C4-2B (cell line): ENCODE data around the gene SSC5D.

Source experiments
- H3K27ac ChIP-seq: fragments of 450-650 bp; 2 replicates; pipeline ENCODE4 v1.5.1; 2017
- CTCF ChIP-seq: fragments of 450-650 bp; conservative IDR thresholded peaks from 2 replicates; pipeline ENCODE4 v1.5.1; 2017; ENCODE audit warnings: mild to moderate bottlenecking
- ZFX ChIP-seq: fragments of 450-650 bp; IDR thresholded peaks from 2 replicates; pipeline ENCODE4 v1.6.1; 2017

SSC5D gene

GRCh38 chr19:55482156-55482961 lies 5.9 kb upstream of the SSC5D start:
- H3K27ac ChIP-seq, result no peak overlapping the region
- TF ChIP-seq CTCF (no peak), ZFX (no peak)

- no peak for TF ChIP-seq CTCF
- TF ChIP-seq ZFX, result no peak
- no peak overlapping the region for H3K27ac ChIP-seq
Observed at GRCh38 chr19:55482967-55483705, 5.1 kb upstream of the SSC5D start.

GRCh38 chr19:55483706-55484592 lies 4.3 kb upstream of the SSC5D start:
- TF ChIP-seq ZFX, result no peak
- no peak for TF ChIP-seq CTCF
- H3K27ac ChIP-seq, result peak overlapping the region; percentile 82

GRCh38 chr19:55484593-55485438 lies 3.4 kb upstream of the SSC5D start, which contains the start of gene NAT14:
NAT14 (plus strand) TSS chr19:55485188; CDS start chr19:55485709, 521 bp downstream.
- peak within 1 kb of the TSS; percentile 82 for H3K27ac ChIP-seq
- TF ChIP-seq ZFX (no peak), CTCF (no peak)

- TF ChIP-seq ZFX (no peak), CTCF (no peak)
Observed at GRCh38 chr19:55485439-55486011, 2.7 kb upstream of the SSC5D start.

GRCh38 chr19:55486043-55486970 lies 1.9 kb upstream of the SSC5D start:
- H3K27ac ChIP-seq, result peak overlapping the region; percentile 82; the same call in 1 of the 2 replicates
- TF ChIP-seq CTCF (no peak), ZFX (no peak)

More at GRCh38 chr19:55485439-55486011, 2.7 kb upstream of the SSC5D start:
- peak overlapping the region; percentile 82 for H3K27ac ChIP-seq
